CD4-positive, CD25-positive, alpha-beta regulatory T cell (primary cell): ENCODE results near the gene MORN4. TPM values are rescaled to one million over a fixed set of nuclear protein-coding genes. Genes with fewer than 3 reads are reported as not detected.

Source experiments
- ATAC-seq, 2 donors: fragments of 150-1000 bp; cut with Tn5 transposase; one replicate each; pipeline ENCODE4 v1.10.0; 2021; ENCODE audit warnings: low read depth in 2 of 2, moderate number of reproducible peaks in 2 of 2, moderate library complexity in 1 of 2
- DNase-seq, 3 donors: peaks; one replicate each; pipeline versions ENCODE4 v3.0.0 to v3.0.0-alpha.2; 2012 to 2022; ENCODE audit warnings: mixed read lengths in 1 of 3
- H3K27ac ChIP-seq: one replicate; pipeline ENCODE4 v1.7.0; 2013; ENCODE audit warnings: mild to moderate bottlenecking, low read length; ENCODE audit not compliant: insufficient read depth, poor library complexity, severe bottlenecking
- H3K27me3 ChIP-seq: one replicate; pipeline ENCODE4 v1.7.0; 2013; ENCODE audit warnings: low read length; ENCODE audit not compliant: control insufficient read depth, insufficient read depth
- H3K36me3 ChIP-seq: one replicate; pipeline ENCODE4 v1.7.0; 2013; ENCODE audit warnings: mild to moderate bottlenecking, low read length, moderate library complexity; ENCODE audit not compliant: control insufficient read depth, insufficient read depth
- H3K4me1 ChIP-seq: 2 replicates; pipeline ENCODE4 v1.7.0; 2013; ENCODE audit warnings: mild to moderate bottlenecking, low read length; ENCODE audit not compliant: insufficient read depth, control insufficient read depth, poor library complexity, severe bottlenecking
- H3K4me3 ChIP-seq: one replicate; pipeline ENCODE4 v1.7.0; 2013; ENCODE audit warnings: low read depth, mild to moderate bottlenecking, low read length, moderate library complexity
- H3K9me3 ChIP-seq, 2 experiments: 1 replicate in 1 of 2; 2 replicates in 1 of 2; pipeline ENCODE4 v1.7.0; 2013; ENCODE audit warnings: low read length in 2 of 2, mild to moderate bottlenecking in 1 of 2, moderate library complexity in 1 of 2; ENCODE audit not compliant: control insufficient read depth in 2 of 2
- H3K27ac Mint-ChIP-seq, 3 donors: one replicate each; pipeline ENCODE4 v1.8.0; 2020 to 2022; ENCODE audit warnings: mild to moderate bottlenecking in 3 of 3, mixed read lengths in 3 of 3, moderate library complexity in 2 of 3
- H3K27me3 Mint-ChIP-seq: one replicate; pipeline ENCODE4 v1.8.0; 2022; ENCODE audit warnings: mild to moderate bottlenecking, mixed read lengths
- H3K36me3 Mint-ChIP-seq: one replicate; pipeline ENCODE4 v1.8.0; 2020; ENCODE audit warnings: mixed read lengths
- H3K4me1 Mint-ChIP-seq, 4 donors: one replicate each; pipeline ENCODE4 v1.8.0; 2020 to 2022; ENCODE audit warnings: mixed read lengths in 4 of 4, mild to moderate bottlenecking in 1 of 4
- H3K4me3 Mint-ChIP-seq, 4 donors: one replicate each; pipeline ENCODE4 v1.8.0; 2020 to 2022; ENCODE audit warnings: mild to moderate bottlenecking in 4 of 4, mixed read lengths in 4 of 4, moderate library complexity in 3 of 4
- H3K9me3 Mint-ChIP-seq, 7 donors: one replicate each; pipeline ENCODE4 v1.8.0; 2020 to 2022; ENCODE audit warnings: mixed read lengths in 7 of 7, mild to moderate bottlenecking in 3 of 7, moderate library complexity in 2 of 7
- polyA plus RNA-seq, 4 donors: library from polyadenylated mRNA; unstranded; fragments of 300-500 nt; fragmentation: Illumina TruSeq; gene quantifications; one replicate each; pipeline ENCODE4 v1.2.3, GENCODE V29; 2021
- total RNA-seq: library from RNA; stranded (reverse); gene quantifications from one replicate; pipeline ENCODE4 v1.2.3, GENCODE V29; 2022

The MORN4 gene
- total and polyA plus RNA-seq, 5 donors from 2014 or later, result 0.44 to 3.1 (median 1.5) TPM

DNA sequence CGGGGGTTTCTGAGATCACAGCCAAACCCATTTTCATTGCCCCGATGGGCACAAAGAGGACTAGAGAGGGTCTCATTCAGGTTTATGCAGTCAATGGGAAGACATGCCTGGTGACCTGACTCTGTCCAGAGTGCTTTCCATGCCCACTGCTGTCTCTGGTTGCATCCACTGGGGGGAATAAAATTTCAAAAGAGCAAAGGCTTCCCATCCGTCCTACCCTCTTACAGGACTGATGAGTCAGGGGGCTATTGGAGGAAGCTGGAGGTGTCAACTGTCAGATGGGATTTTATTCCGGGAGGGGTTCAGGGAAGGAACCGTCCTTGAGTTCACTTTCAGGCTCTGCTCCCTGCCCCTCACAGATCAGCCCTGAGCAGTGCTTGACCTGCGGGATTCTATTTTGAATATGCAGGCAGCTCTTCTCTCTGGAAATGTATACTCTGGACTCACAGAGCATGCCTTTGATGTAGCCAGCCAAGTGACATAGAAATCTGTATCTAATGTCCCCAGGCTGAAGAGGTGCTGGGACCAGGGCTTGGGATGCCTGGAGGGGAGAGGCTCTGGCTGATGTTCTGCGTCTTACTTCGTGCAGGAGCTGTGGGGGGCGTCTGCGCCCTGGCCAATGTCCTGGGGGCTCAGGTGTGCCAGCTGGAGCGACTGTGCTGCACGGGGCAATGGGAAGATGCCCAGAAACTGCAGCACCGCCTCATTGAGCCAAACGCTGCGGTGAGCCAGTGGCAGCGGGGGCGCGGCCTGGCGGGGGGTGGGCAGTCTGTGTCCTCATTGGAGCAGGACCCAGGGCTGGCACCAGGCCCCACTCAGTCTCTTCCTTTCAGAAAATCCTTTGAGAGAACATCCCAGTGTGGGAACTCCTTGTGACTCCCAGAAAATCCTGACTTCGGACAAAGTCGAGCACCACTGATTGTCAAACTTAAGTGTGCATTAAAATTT lies 31.8 kb downstream of the MORN4 start:
- no peaks in the 10 kb centered on the region for H3K27me3 ChIP-seq
- Mint-ChIP-seq H3K4me1 (no peaks in the 10 kb centered on the region), H3K27ac (no peak overlapping the region), H3K9me3 (peaks cover 0 to 1% (median 0%) of the 10 kb centered on the region in 7 donors), H3K4me3 (no peak overlapping the region), H3K27me3 (peaks cover 4% of the 10 kb centered on the region), H3K36me3 (no peaks in the 10 kb centered on the region)
- DNase-seq (no peak), ATAC-seq (no peak)
- H3K36me3 ChIP-seq, result no peaks in the 10 kb centered on the region
- H3K4me1 ChIP-seq, result no peaks in the 10 kb centered on the region
- no peaks in the 10 kb centered on the region for H3K9me3 ChIP-seq
- no peak overlapping the region for H3K27ac ChIP-seq
- H3K4me3 ChIP-seq, result no peak overlapping the region

- Mint-ChIP-seq H3K4me3 (no peak overlapping the region), H3K27ac (no peak overlapping the region), H3K4me1 (peaks cover 0 to 4% (median 0%) of the 10 kb centered on the region in 4 donors), H3K9me3 (peaks cover 0 to 1% (median 0%) of the 10 kb centered on the region in 7 donors), H3K27me3 (peaks cover 3% of the 10 kb centered on the region), H3K36me3 (no peaks in the 10 kb centered on the region)
- Histone ChIP-seq H3K27me3 (no peaks in the 10 kb centered on the region), H3K36me3 (no peaks in the 10 kb centered on the region), H3K4me3 (no peak overlapping the region), H3K27ac (no peak overlapping the region), H3K4me1 (no peaks in the 10 kb centered on the region), H3K9me3 (no peaks in the 10 kb centered on the region)
- no peak for ATAC-seq
- no peak for DNase-seq
These were observed 32.7 kb downstream of the MORN4 start for GRCh38 chr10:97600616-97601015.

GRCh38 chr10:97599272-97599619 lies 34.1 kb downstream of the MORN4 start:
- no peaks in the 10 kb centered on the region for H3K27me3 Mint-ChIP-seq
- peaks cover 0 to 5% (median 0%) of the 10 kb centered on the region in 4 donors for H3K4me1 Mint-ChIP-seq
- no peaks in the 10 kb centered on the region for H3K9me3 ChIP-seq
- no peaks in the 10 kb centered on the region for H3K36me3 ChIP-seq
- DNase-seq (no peak), ATAC-seq (no peak)
- no peak overlapping the region for H3K27ac ChIP-seq
- H3K27me3 ChIP-seq, result no peaks in the 10 kb centered on the region
- H3K36me3 Mint-ChIP-seq, result no peaks in the 10 kb centered on the region
- H3K9me3 Mint-ChIP-seq, result peaks cover 0 to 1% (median 0%) of the 10 kb centered on the region in 7 donors
- no peaks in the 10 kb centered on the region for H3K4me1 ChIP-seq
- H3K4me3 Mint-ChIP-seq, result no peak overlapping the region
- H3K4me3 ChIP-seq, result no peak overlapping the region
- peak overlapping the region in 1 of 3 donors; percentile 15 for H3K27ac Mint-ChIP-seq

- Histone ChIP-seq H3K36me3 (no peaks in the 10 kb centered on the region), H3K27me3 (no peaks in the 10 kb centered on the region), H3K4me1 (no peaks in the 10 kb centered on the region), H3K9me3 (no peaks in the 10 kb centered on the region), H3K4me3 (no peak overlapping the region), H3K27ac (no peak overlapping the region)
- Mint-ChIP-seq H3K36me3 (no peaks in the 10 kb centered on the region), H3K9me3 (peaks cover 0 to 1% (median 0%) of the 10 kb centered on the region in 7 donors), H3K27me3 (no peaks in the 10 kb centered on the region), H3K27ac (no peak overlapping the region), H3K4me1 (peaks cover 0 to 5% (median 0%) of the 10 kb centered on the region in 4 donors), H3K4me3 (no peak overlapping the region)
- no peak for DNase-seq
- ATAC-seq, result no peak
These were observed 34.7 kb downstream of the MORN4 start for GRCh38 chr10:97598407-97599271.

DNA sequence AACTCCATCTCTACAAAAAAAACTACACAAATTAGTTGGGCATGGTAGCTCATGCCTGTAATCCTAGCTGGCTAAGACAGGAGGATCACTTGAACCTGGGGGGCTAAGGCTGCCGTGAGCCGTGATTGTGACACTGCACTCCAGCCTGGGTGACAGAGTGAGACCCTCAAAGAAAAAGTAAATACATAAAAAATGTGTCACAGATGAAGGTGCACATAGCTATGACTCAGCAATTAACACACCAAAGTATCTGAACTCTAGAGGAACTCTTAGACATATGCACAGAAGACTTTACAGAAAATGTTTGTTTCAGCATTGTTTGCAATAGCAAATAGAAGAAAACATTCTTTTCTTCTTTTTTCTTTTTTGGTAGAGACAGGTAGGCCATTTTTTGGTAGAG lies 35.5 kb downstream of the MORN4 start:
- Mint-ChIP-seq H3K27me3 (no peaks in the 10 kb centered on the region), H3K36me3 (no peaks in the 10 kb centered on the region), H3K9me3 (peaks cover 0 to 1% (median 0%) of the 10 kb centered on the region in 7 donors), H3K27ac (peak overlapping the region in 1 of 3 donors; percentile 16), H3K4me1 (peaks cover 0 to 5% (median 0%) of the 10 kb centered on the region in 4 donors), H3K4me3 (no peak overlapping the region)
- no peak for ATAC-seq
- H3K4me1 ChIP-seq, result no peaks in the 10 kb centered on the region
- H3K36me3 ChIP-seq, result no peaks in the 10 kb centered on the region
- no peaks in the 10 kb centered on the region for H3K9me3 ChIP-seq
- no peak for DNase-seq
- H3K4me3 ChIP-seq, result no peak overlapping the region
- no peaks in the 10 kb centered on the region for H3K27me3 ChIP-seq
- no peak overlapping the region for H3K27ac ChIP-seq

DNA sequence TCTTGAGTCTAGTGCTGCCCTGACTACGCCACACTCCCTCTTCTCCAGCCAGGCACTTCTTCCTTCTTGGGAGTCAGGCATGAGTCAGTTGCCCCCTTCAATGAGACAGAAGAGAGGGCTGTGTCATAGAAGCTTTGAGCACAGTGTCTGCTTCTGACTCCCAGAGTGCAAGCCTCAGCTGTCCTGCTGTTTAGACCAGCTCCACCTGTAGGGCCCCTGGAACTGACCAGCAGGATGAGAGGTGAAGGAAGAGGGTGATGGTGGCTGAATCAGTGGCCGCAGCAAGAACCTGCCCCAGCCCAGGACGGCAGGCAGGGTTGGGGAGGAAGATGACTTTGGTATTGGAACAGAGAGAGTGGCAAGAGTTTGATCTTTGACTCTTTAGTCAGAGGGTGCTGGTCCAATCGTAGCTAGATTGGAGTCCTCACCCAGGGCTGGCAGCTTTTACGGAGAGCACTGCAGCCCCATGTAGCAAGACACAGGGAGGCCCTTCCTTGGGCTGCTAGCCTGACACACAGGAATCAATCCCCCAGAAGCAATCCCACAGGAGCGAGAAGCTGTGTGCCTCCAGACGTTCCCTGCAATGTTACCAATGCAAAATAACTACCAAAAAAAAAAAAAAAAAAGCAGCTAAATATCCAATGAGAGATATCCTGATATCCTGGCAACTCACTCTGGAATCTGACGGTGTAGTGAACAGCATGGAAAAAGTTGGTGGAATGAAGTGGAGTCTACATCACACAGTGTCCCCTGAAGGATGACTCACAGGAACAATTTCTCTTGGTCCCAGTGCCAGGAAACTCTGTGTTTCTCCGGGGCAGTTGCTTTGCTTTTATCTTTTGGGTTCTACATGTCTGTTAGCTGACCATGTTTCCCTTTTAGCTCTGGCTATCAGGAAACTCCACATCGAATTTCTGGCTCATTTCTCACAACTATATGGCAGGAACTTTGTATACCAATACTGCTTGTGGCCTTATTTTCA lies 36.9 kb downstream of the MORN4 start:
- H3K27ac ChIP-seq, result no peak overlapping the region
- no peaks in the 10 kb centered on the region for H3K4me1 ChIP-seq
- Mint-ChIP-seq H3K4me3 (no peak overlapping the region), H3K27ac (peak overlapping the region in 1 of 3 donors; percentile 41), H3K36me3 (no peaks in the 10 kb centered on the region), H3K9me3 (peaks cover 0 to 1% (median 0%) of the 10 kb centered on the region in 7 donors), H3K4me1 (peaks cover 0 to 5% (median 0%) of the 10 kb centered on the region in 4 donors), H3K27me3 (no peaks in the 10 kb centered on the region)
- H3K4me3 ChIP-seq, result no peak overlapping the region
- ATAC-seq (no peak), DNase-seq (no peak)
- H3K9me3 ChIP-seq, result no peaks in the 10 kb centered on the region
- H3K27me3 ChIP-seq, result no peaks in the 10 kb centered on the region
- H3K36me3 ChIP-seq, result no peaks in the 10 kb centered on the region

DNA sequence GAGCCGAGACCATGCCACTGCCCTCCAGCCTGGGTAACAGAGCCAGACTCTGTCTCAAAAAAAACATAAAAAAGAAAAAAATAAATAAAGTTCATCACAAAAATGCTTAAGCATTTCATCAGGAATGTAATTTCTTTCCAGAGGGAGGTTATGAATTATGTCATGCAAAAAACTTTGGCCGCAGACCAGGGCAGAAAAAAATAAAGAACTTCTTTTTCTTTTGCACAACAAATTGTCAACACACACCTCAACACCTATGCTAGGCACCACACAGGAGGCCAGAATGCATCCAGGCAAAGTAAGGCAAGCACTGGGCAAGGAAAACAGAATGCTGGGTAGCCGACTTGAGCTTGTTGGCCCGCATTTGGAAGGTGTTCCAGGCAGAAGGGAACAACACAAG lies 39.9 kb downstream of the MORN4 start:
- Histone ChIP-seq H3K36me3 (no peaks in the 10 kb centered on the region), H3K9me3 (no peaks in the 10 kb centered on the region), H3K4me1 (no peaks in the 10 kb centered on the region), H3K4me3 (no peak overlapping the region), H3K27me3 (no peaks in the 10 kb centered on the region), H3K27ac (no peak overlapping the region)
- Mint-ChIP-seq H3K27me3 (no peaks in the 10 kb centered on the region), H3K4me3 (no peak overlapping the region), H3K36me3 (no peaks in the 10 kb centered on the region), H3K9me3 (peaks cover 0 to 2% (median 0%) of the 10 kb centered on the region in 7 donors), H3K4me1 (peaks cover 0 to 5% (median 0%) of the 10 kb centered on the region in 4 donors), H3K27ac (peak overlapping the region in 1 of 3 donors; percentile 69)
- DNase-seq, result no peak
- no peak for ATAC-seq
